GM12878 (cell line): ENCODE measurements around the gene DERL3.

Source experiments
- CBFB ChIP-seq: IDR thresholded peaks from 2 replicates; pipeline ENCODE4 v1.6.1; 2016; ENCODE audit warnings: antibody characterized with exemption, low read depth
- CEBPB ChIP-seq, 2 experiments: fragments of 150-350 bp in 1 of 2; IDR thresholded peaks; 2 replicates each; pipeline ENCODE4 v1.6.1; 2012 to 2014; ENCODE audit warnings: low read depth in 2 of 2, low read length in 2 of 2, borderline replicate concordance in 1 of 2, inconsistent platforms in 1 of 2
- CTCF ChIP-seq, 3 experiments: IDR thresholded peaks in 2 of 3; conservative IDR thresholded peaks in 1 of 3; 2 replicates each; pipeline ENCODE4 v1.5.1; 2011; ENCODE audit warnings: low read depth in 3 of 3, low read length in 3 of 3, mild to moderate bottlenecking in 3 of 3, control low read depth in 2 of 3, moderate library complexity in 2 of 3, inconsistent platforms in 1 of 3, mixed read lengths in 1 of 3; ENCODE audit not compliant: control insufficient read depth in 2 of 3, insufficient read depth in 1 of 3; ENCODE audit errors: extremely low read depth in 1 of 3
- E2F4 ChIP-seq: IDR thresholded peaks from 2 replicates; pipeline ENCODE4 v1.6.1; 2012; ENCODE audit warnings: low read depth, low read length, improper control_type of control experiment
- IKZF1 ChIP-seq: fragments of 450-650 bp; conservative IDR thresholded peaks from 2 replicates; pipeline ENCODE4 v1.6.1; 2017; ENCODE audit warnings: antibody characterized with exemption, mild to moderate bottlenecking
- IKZF2 ChIP-seq, 2 experiments: fragments of 450-650 bp; IDR thresholded peaks; 2 replicates each; pipeline ENCODE4 v1.6.1; 2017; ENCODE audit warnings: mild to moderate bottlenecking in 2 of 2, moderate library complexity in 2 of 2
- NRF1 ChIP-seq: conservative IDR thresholded peaks from 2 replicates; pipeline ENCODE4 v1.6.1; 2011; ENCODE audit warnings: mild to moderate bottlenecking, low read depth, low read length, improper control_type of control experiment
- PAX5 ChIP-seq: IDR thresholded peaks from 2 replicates; pipeline ENCODE4 v1.6.1; 2011; ENCODE audit warnings: low read depth, low read length, borderline replicate concordance
- PBX3 ChIP-seq: IDR thresholded peaks from 2 replicates; pipeline ENCODE4 v1.6.1; 2011; ENCODE audit warnings: mild to moderate bottlenecking, low read depth, low read length, moderate library complexity; ENCODE audit not compliant: insufficient replicate concordance
- POLR2A ChIP-seq: IDR thresholded peaks from 2 replicates; pipeline ENCODE4 v1.6.1; 2011; ENCODE audit warnings: low read depth, mild to moderate bottlenecking, low read length
- REST ChIP-seq: IDR thresholded peaks from 2 replicates; pipeline ENCODE4 v1.6.1; 2012; ENCODE audit warnings: mild to moderate bottlenecking, low read depth, low read length
- SKIL ChIP-seq: fragments of 450-650 bp; IDR thresholded peaks from 2 replicates; pipeline ENCODE4 v1.6.1; 2017; ENCODE audit warnings: mild to moderate bottlenecking, low read depth, inconsistent platforms; ENCODE audit not compliant: poor library complexity, severe bottlenecking
- ZNF207 ChIP-seq: fragments of 450-650 bp; IDR thresholded peaks from 2 replicates; pipeline ENCODE4 v1.6.1; 2014; ENCODE audit warnings: antibody characterized with exemption, mild to moderate bottlenecking, borderline replicate concordance

- TF ChIP-seq CEBPB (IDR thresholded peaks at IDR 0.05; ENCODE audit: borderline replicate concordance in 1 of 2, low read depth in 2 of 2, low read length in 2 of 2) (no peak), PAX5 (no peak), E2F4 (no peak), CTCF (IDR thresholded peaks at IDR 0.05 in 2 of 3, conservative IDR thresholded peaks at IDR 0.05 in 1 of 3; ENCODE audit: control insufficient read depth in 2 of 3, extremely low read depth in 1 of 3, insufficient read depth in 1 of 3, low read depth in 3 of 3, low read length in 3 of 3) (no peak), NRF1 (no peak), IKZF1 (no peak), PBX3 (no peak), SKIL (no peak), CBFB (no peak), POLR2A (no peak), REST (no peak), ZNF207 (no peak), IKZF2 (IDR thresholded peaks at IDR 0.05) (no peak)
These were observed 52.5 kb downstream of the DERL3 start for GRCh38 chr22:23786261-23786710.
